Fibroblast of villous mesenchyme (primary cell): ENCODE measurements around the gene MIXL1. TPM values are rescaled to one million over a fixed set of nuclear protein-coding genes. Genes with fewer than 3 reads are reported as not detected.

Experiments
- DNase-seq: peaks from one replicate; pipeline ENCODE4 v3.0.0-alpha.2; 2010; ENCODE audit warnings: low read depth
- H3K4me3 ChIP-seq: 2 replicates; pipeline ENCODE4 v1.5.1; 2011; ENCODE audit warnings: low read depth, mild to moderate bottlenecking, low read length
- CTCF ChIP-seq: IDR thresholded peaks from 2 replicates; pipeline ENCODE4 v1.5.1; 2012; ENCODE audit warnings: low read depth, mild to moderate bottlenecking, low read length; ENCODE audit not compliant: insufficient read depth
- total RNA-seq: library from RNA; depleted of rRNA; stranded (reverse); fragments of >200 nt; gene quantifications from 2 replicates; pipeline ENCODE4 v1.2.3, GENCODE V29; 2012

The MIXL1 gene
- total RNA-seq, 1 donor: 0.43 TPM

GRCh38 chr1:226203655-226204054 is 19.8 kb upstream of the MIXL1 start:
- H3K4me3 ChIP-seq: no peak overlapping the region
- DNase-seq: no peak
- no peak for TF ChIP-seq CTCF

- H3K4me3 ChIP-seq: no peak overlapping the region
- TF ChIP-seq CTCF: no peak
- no peak for DNase-seq
These were observed 19.3 kb upstream of the MIXL1 start for GRCh38 chr1:226204198-226204597.

- H3K4me3 ChIP-seq: no peak overlapping the region
- TF ChIP-seq CTCF: no peak
- no peak for DNase-seq
These were observed 16.4 kb upstream of the MIXL1 start for GRCh38 chr1:226207048-226207447.

GRCh38 chr1:226209307-226210059 is 14.0 kb upstream of the MIXL1 start:
- no peak overlapping the region for H3K4me3 ChIP-seq
- DNase-seq: no peak
- TF ChIP-seq CTCF: no peak

- no peak overlapping the region for H3K4me3 ChIP-seq
- TF ChIP-seq CTCF: no peak
- no peak for DNase-seq
These were observed 12.8 kb upstream of the MIXL1 start for GRCh38 chr1:226210571-226211176.

- no peak for TF ChIP-seq CTCF
- DNase-seq: no peak
- no peak overlapping the region for H3K4me3 ChIP-seq
These were observed 12.2 kb upstream of the MIXL1 start for GRCh38 chr1:226211181-226211821.

- no peak overlapping the region for H3K4me3 ChIP-seq
- no peak for DNase-seq
- TF ChIP-seq CTCF: no peak
These were observed 10.9 kb upstream of the MIXL1 start for GRCh38 chr1:226212545-226212944.
